ENCODE results near the gene UBE2Z. TPM values are rescaled to one million over a fixed set of nuclear protein-coding genes. Genes with fewer than 3 reads are reported as not detected.

The UBE2Z gene
- total RNA-seq, 1 donor from 2014 or later: 102 TPM

GRCh38 chr17:48893646-48894508, 14.3 kb upstream of the UBE2Z start:
- TF ChIP-seq CTCF (IDR thresholded peaks at IDR 0.05): no peak
- peak overlapping the region; percentile 97 for H3K27ac Mint-ChIP-seq (ENCODE audit: unreplicated experiment)
- no peaks in the 10 kb centered on the region for H3K36me3 Mint-ChIP-seq (ENCODE audit: unreplicated experiment)
- peaks cover 20% of the 10 kb centered on the region for H3K4me1 Mint-ChIP-seq (ENCODE audit: unreplicated experiment)
- peak overlapping the region; percentile 98 for H3K4me3 Mint-ChIP-seq (ENCODE audit: unreplicated experiment)
- no peaks in the 10 kb centered on the region for H3K9me3 Mint-ChIP-seq (ENCODE audit: unreplicated experiment)
- no peaks in the 10 kb centered on the region for H3K27me3 Mint-ChIP-seq (ENCODE audit: unreplicated experiment)
- no peak for DNase-seq (ENCODE audit: extremely low spot score, unreplicated experiment)

GRCh38 chr17:48894886-48895285, 13.3 kb upstream of the UBE2Z start:
- no peaks in the 10 kb centered on the region for H3K36me3 Mint-ChIP-seq (ENCODE audit: unreplicated experiment)
- peaks cover 24% of the 10 kb centered on the region for H3K4me1 Mint-ChIP-seq (ENCODE audit: unreplicated experiment)
- H3K27ac Mint-ChIP-seq (ENCODE audit: unreplicated experiment): no peak overlapping the region
- no peak for TF ChIP-seq CTCF (IDR thresholded peaks at IDR 0.05)
- H3K4me3 Mint-ChIP-seq (ENCODE audit: unreplicated experiment): no peak overlapping the region
- H3K27me3 Mint-ChIP-seq (ENCODE audit: unreplicated experiment): no peaks in the 10 kb centered on the region
- H3K9me3 Mint-ChIP-seq (ENCODE audit: unreplicated experiment): no peaks in the 10 kb centered on the region
- DNase-seq (ENCODE audit: extremely low spot score, unreplicated experiment): no peak

- no peaks in the 10 kb centered on the region for H3K27me3 Mint-ChIP-seq (ENCODE audit: unreplicated experiment)
- H3K4me1 Mint-ChIP-seq (ENCODE audit: unreplicated experiment): peaks cover 4% of the 10 kb centered on the region
- no peak overlapping the region for H3K4me3 Mint-ChIP-seq (ENCODE audit: unreplicated experiment)
- no peak for TF ChIP-seq CTCF (IDR thresholded peaks at IDR 0.05)
- no peaks in the 10 kb centered on the region for H3K9me3 Mint-ChIP-seq (ENCODE audit: unreplicated experiment)
- no peak overlapping the region for H3K27ac Mint-ChIP-seq (ENCODE audit: unreplicated experiment)
- DNase-seq (ENCODE audit: extremely low spot score, unreplicated experiment): no peak
- H3K36me3 Mint-ChIP-seq (ENCODE audit: unreplicated experiment): no peaks in the 10 kb centered on the region
Measured at GRCh38 chr17:48901241-48901640, 7.0 kb upstream of the UBE2Z start.

- TF ChIP-seq CTCF (IDR thresholded peaks at IDR 0.05): no peak
Measured at GRCh38 chr17:48903401-48903800, 4.8 kb upstream of the UBE2Z start.

GRCh38 chr17:48904428-48904827, 3.8 kb upstream of the UBE2Z start:
- H3K36me3 Mint-ChIP-seq (ENCODE audit: unreplicated experiment): no peaks in the 10 kb centered on the region
- H3K4me3 Mint-ChIP-seq (ENCODE audit: unreplicated experiment): no peak overlapping the region
- TF ChIP-seq CTCF (IDR thresholded peaks at IDR 0.05): no peak
- H3K27ac Mint-ChIP-seq (ENCODE audit: unreplicated experiment): no peak overlapping the region
- DNase-seq (ENCODE audit: extremely low spot score, unreplicated experiment): no peak
- H3K9me3 Mint-ChIP-seq (ENCODE audit: unreplicated experiment): no peaks in the 10 kb centered on the region
- peaks cover 13% of the 10 kb centered on the region for H3K4me1 Mint-ChIP-seq (ENCODE audit: unreplicated experiment)
- H3K27me3 Mint-ChIP-seq (ENCODE audit: unreplicated experiment): no peaks in the 10 kb centered on the region

More at GRCh38 chr17:48903401-48903800, 4.8 kb upstream of the UBE2Z start:
- H3K27me3 Mint-ChIP-seq (ENCODE audit: unreplicated experiment): no peaks in the 10 kb centered on the region
- DNase-seq (ENCODE audit: extremely low spot score, unreplicated experiment): no peak
- no peak overlapping the region for H3K27ac Mint-ChIP-seq (ENCODE audit: unreplicated experiment)
- H3K4me1 Mint-ChIP-seq (ENCODE audit: unreplicated experiment): peaks cover 10% of the 10 kb centered on the region
- H3K4me3 Mint-ChIP-seq (ENCODE audit: unreplicated experiment): no peak overlapping the region
- H3K36me3 Mint-ChIP-seq (ENCODE audit: unreplicated experiment): no peaks in the 10 kb centered on the region
- H3K9me3 Mint-ChIP-seq (ENCODE audit: unreplicated experiment): no peaks in the 10 kb centered on the region
